GM18519 (cell line): ENCODE measurements around the gene MED13L.
"Not testable (repeated sequence)": the region's sequence is repeated elsewhere in the genome, so short reads cannot be mapped to it uniquely, and the experiment has no call there.

ENCODE experiments used
- ATAC-seq: cut with Tn5 transposase; IDR thresholded peaks from one replicate; pipeline ENCODE4 v1.9.1; 2021; ENCODE audit warnings: mild to moderate bottlenecking, moderate library complexity; ENCODE audit not compliant: unreplicated experiment, low FRiP score

The MED13L gene

DNA sequence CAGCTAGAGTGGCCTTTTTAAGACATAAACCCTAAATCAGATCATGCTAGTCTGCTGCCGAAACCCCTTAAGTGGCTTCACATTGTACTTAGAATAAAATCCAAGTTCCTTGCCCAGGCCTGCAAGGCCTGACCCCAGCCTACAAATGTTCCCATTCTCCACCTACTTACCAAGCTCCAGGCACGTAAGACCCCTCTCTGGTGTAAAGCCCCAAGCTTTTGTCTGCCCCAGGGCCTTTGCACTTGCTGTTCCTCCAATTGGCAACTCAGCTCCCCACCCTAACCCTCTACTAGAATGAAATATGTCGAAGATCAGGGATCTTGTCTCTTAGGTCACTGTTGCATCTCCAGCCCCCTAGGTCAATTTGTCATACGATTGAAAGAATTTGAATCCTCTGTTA, 27.1 kb upstream of the MED13L start:
- ATAC-seq, result no peak

- no peak for ATAC-seq
These were observed 26.4 kb upstream of the MED13L start for GRCh38 chr12:116303929-116304328.

- ATAC-seq, result no peak
These were observed 25.6 kb upstream of the MED13L start for GRCh38 chr12:116303066-116303465.

- no peak for ATAC-seq
These were observed 24.9 kb upstream of the MED13L start for GRCh38 chr12:116302166-116303058.

DNA sequence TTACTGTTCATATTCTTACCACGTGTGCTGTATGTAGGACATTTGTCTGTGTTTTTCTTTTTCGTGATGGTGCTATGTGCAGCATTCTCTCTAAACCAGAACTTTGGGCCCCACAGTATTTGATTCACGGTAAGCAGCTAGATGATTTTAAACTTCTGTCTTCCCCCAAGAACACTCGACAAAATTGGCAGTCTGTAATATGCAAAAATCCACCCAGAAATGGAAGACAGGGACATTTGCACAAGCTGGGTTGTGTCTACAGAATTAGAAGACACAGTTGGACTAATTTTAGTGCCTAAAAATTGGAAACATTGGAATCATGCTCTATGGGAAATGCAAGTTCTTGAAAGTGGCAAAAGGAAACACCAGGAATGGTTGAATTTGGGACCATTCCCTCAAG, 24.1 kb upstream of the MED13L start:
- no peak for ATAC-seq

GRCh38 chr12:116299665-116300328, 22.3 kb upstream of the MED13L start:
- ATAC-seq, result no peak

- no peak for ATAC-seq
These were observed 21.6 kb upstream of the MED13L start for GRCh38 chr12:116299064-116299463.

DNA sequence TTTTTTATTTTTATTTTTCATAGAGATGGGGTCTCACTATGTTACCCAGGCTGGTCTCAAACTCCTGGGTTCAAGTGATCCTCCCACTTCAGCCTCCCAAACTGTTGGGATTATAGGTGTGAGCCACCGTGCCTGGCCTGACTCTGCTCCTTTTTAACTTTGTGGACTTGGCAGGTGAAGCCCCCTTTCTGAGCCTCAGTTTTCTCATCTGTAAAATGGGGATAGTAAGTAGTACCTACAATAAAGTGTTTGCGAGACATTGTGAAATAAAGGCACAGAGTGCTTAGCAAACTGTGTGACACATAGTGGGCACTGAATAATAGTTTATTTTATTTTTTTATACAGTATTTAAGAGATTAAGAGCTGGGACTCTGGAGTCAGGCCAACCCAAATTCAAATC, 21.1 kb upstream of the MED13L start:
- ATAC-seq, result no peak

GRCh38 chr12:116297224-116297834, 19.8 kb upstream of the MED13L start:
- no peak for ATAC-seq

GRCh38 chr12:116295327-116296263, 18.1 kb upstream of the MED13L start:
- no peak for ATAC-seq

DNA sequence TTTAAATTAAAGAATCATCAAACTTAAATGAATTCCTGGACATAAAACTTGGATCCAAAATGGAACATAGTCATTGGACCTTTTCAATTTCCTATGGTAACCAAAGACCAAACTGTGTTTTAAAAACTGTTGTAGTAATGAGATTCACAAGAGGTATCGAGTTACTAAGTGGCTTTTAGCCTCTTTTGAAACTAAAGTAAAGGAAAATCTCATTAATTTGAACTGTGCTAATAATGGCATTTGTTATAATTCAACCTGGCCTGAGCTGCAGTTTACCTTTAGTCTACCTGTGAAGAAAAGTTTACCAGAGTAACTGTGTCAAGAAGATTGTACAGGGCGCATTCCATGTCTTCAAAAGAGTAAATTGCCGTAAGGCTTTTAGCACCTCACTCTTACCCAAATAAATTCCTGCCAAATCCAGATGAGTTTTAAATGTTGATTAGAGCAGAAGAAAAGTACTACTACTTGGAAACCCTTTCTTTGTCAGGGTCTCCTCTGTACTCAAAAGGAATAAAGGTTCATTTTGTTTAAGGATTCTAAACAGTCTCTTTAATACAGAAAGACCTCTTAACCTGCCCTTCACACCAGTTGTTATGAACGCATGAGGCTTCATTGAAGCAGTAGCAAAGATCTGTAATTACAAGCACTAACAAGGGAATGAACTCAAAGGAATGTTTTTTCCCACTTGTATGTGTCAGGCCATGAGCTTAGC, 17.1 kb upstream of the MED13L start:
- no peak for ATAC-seq

- no peak for ATAC-seq
These were observed 16.4 kb upstream of the MED13L start for GRCh38 chr12:116293687-116294453.

DNA sequence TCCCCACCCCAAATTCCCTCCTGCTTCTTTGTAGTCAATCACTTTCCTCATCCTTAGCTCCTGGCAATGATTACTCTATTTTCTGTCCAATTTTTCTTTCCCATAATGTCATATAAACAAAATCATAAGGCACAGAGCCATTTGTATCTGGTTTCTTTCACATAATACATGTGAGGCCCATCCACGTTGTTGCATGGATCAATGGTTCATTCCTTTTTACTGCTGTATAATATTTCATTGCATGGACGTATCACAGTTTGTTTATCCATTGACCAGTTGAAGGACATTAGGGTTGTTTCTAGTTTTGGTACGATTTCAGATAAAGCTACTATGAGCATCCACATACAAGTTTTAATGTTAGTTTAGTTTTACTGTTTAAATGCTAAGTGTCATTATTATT, 13.7 kb upstream of the MED13L start:
- ATAC-seq, result no peak

- no peak for ATAC-seq
These were observed 11.2 kb upstream of the MED13L start for GRCh38 chr12:116288735-116289134.

DNA sequence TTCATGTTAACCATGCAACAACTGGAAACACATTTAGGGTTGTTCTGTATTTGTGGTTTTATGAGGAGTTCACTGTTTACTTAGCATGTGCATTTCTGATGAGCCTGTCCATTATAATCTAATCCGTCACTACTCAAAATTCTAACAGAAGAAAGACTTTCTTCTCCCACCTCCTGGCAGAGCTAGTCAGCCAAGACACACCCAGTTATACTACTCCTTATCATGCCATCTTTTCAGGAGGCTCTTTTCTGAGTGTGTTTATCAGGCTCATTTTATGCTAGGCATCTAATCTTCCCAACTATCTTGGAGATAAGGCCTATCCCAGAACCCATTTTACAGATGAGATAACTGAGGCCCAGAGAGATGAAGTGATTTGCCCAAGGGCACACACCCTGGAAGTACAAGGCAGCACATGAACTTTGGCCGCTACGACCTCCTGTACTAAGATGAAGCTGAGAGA, 10.4 kb upstream of the MED13L start:
- no peak for ATAC-seq

- no peak for ATAC-seq
These were observed 6.9 kb upstream of the MED13L start for GRCh38 chr12:116284396-116284795.

GRCh38 chr12:116283881-116284280, 6.4 kb upstream of the MED13L start:
- not testable (repeated sequence) for ATAC-seq

- no peak for ATAC-seq
These were observed 5.1 kb upstream of the MED13L start for GRCh38 chr12:116282371-116283286.
